Left lung (tissue), 10 donors: ENCODE measurements around the gene MUC15. TPM values are rescaled to one million over a fixed set of nuclear protein-coding genes. Genes with fewer than 3 reads are reported as not detected.

Experiments used
- ATAC-seq: fragments of 200-7000 bp; cut with Tn5 transposase; one replicate; pipeline ENCODE4 v1.9.1; 2020; ENCODE audit warnings: moderate library complexity
- DNase-seq, 4 donors: peaks; one replicate each; pipeline ENCODE4 v3.0.0-alpha.2; 2013 to 2020
- H3K27ac ChIP-seq, 2 donors: fragments of 200-600 bp; sonication (generic) in 1 of 2; one replicate each; pipeline versions ENCODE4 v1.5.0 to v1.8.0; 2020 to 2021
- H3K27me3 ChIP-seq, 2 donors: fragments of 200-600 bp; sonication (generic) in 1 of 2; one replicate each; pipeline versions ENCODE4 v1.5.0 to v1.8.0; 2020 to 2021
- H3K36me3 ChIP-seq, 2 donors: fragments of 200-600 bp; sonication (generic) in 1 of 2; one replicate each; pipeline versions ENCODE4 v1.5.0 to v1.8.0; 2020 to 2021
- H3K4me1 ChIP-seq, 2 donors: fragments of 200-600 bp; one replicate each; pipeline ENCODE4 v1.8.0; 2021
- H3K4me3 ChIP-seq, 2 donors: fragments of 200-600 bp; sonication (generic) in 1 of 2; one replicate each; pipeline versions ENCODE4 v1.5.0 to v1.8.0; 2020 to 2021; ENCODE audit warnings: mild to moderate bottlenecking in 1 of 2
- H3K9me3 ChIP-seq, 2 donors: fragments of 200-600 bp; sonication (generic) in 1 of 2; one replicate each; pipeline versions ENCODE4 v1.5.0 to v1.8.0; 2020 to 2021
- CTCF ChIP-seq, 2 donors: fragments of 200-600 bp; sonication (generic) in 1 of 2; IDR thresholded peaks; one replicate each; pipeline versions ENCODE4 v1.5.0 to v1.8.0; 2021; ENCODE audit warnings: antibody characterized with exemption in 2 of 2
- intact Hi-C, 2 donors: fragments of 100-400 bp; cut with DNase I; formaldehyde crosslinking; loops; one replicate each; pipeline versions ENCODE4 v1.11.2 to v1.14.2; 2022
- polyA plus RNA-seq, 6 donors: library from polyadenylated mRNA; unstranded; fragments of 120-200 nt; gene quantifications; one replicate each; pipeline ENCODE4 v1.2.1, GENCODE V29; 2013; ENCODE audit not compliant: insufficient read length in 6 of 6
- total RNA-seq, 2 donors: library from RNA; stranded (reverse); fragmentation: NEBNext Ultra II Directional; extraction: Animal tissue kit (Norgen Biotek cat#: 25700); gene quantifications; one replicate each; pipeline ENCODE4 v1.2.1, GENCODE V29; 2021
- donor health status: DM: no; HTN: yes; CAD: no.
- donor health status: DM: no; HTN: no; CAD: no.

The MUC15 gene
- total and polyA plus RNA-seq, 8 donors = 0.40 to 7.1 (median 1.3) TPM

GRCh38 chr11:26573896-26574295 is 1.8 kb upstream of the MUC15 start:
- Histone ChIP-seq H3K4me1 (no peaks in the 10 kb centered on the region), H3K36me3 (no peaks in the 10 kb centered on the region), H3K4me3 (no peak overlapping the region), H3K27me3 (no peaks in the 10 kb centered on the region), H3K9me3 (no peaks in the 10 kb centered on the region), H3K27ac (no peak overlapping the region)
- no peak for ATAC-seq
- TF ChIP-seq CTCF (IDR thresholded peaks at IDR 0.05) = no peak
- no peak for DNase-seq
- intact Hi-C loops = no loop called here

- H3K4me3 ChIP-seq = no peak overlapping the region
- H3K9me3 ChIP-seq = no peaks in the 10 kb centered on the region
- H3K27ac ChIP-seq = peak overlapping the region; percentile 18 to 68
- H3K27me3 ChIP-seq = no peaks in the 10 kb centered on the region
- no peaks in the 10 kb centered on the region for H3K4me1 ChIP-seq
- ATAC-seq (peak; percentile 90), DNase-seq (peak in 1 of 4 donors; percentile 54)
- no peaks in the 10 kb centered on the region for H3K36me3 ChIP-seq
- no peak for TF ChIP-seq CTCF (IDR thresholded peaks at IDR 0.05)
- intact Hi-C loops = no loop called here
These were observed 823 bp upstream of the MUC15 start for GRCh38 chr11:26572770-26573402.

GRCh38 chr11:26569646-26570045 is 2.4 kb downstream of the MUC15 start:
- DNase-seq (no peak), ATAC-seq (no peak)
- TF ChIP-seq CTCF (IDR thresholded peaks at IDR 0.05) = no peak
- H3K27me3 ChIP-seq = no peaks in the 10 kb centered on the region
- no peak overlapping the region for H3K27ac ChIP-seq
- H3K36me3 ChIP-seq = no peaks in the 10 kb centered on the region
- no peak overlapping the region for H3K4me3 ChIP-seq
- H3K4me1 ChIP-seq = no peaks in the 10 kb centered on the region
- no peaks in the 10 kb centered on the region for H3K9me3 ChIP-seq
- intact Hi-C loops = no loop called here

- H3K9me3 ChIP-seq = no peaks in the 10 kb centered on the region
- intact Hi-C loops = no loop called here
These were observed 13.9 kb downstream of the MUC15 start for GRCh38 chr11:26558190-26558589.

GRCh38 chr11:26557666-26558065 is 14.4 kb downstream of the MUC15 start:
- DNase-seq (no peak), ATAC-seq (no peak)
- no peak for TF ChIP-seq CTCF (IDR thresholded peaks at IDR 0.05)
- no peaks in the 10 kb centered on the region for H3K9me3 ChIP-seq
- no peaks in the 10 kb centered on the region for H3K36me3 ChIP-seq
- H3K27me3 ChIP-seq = no peaks in the 10 kb centered on the region
- intact Hi-C loops = no loop called here
- no peak overlapping the region for H3K27ac ChIP-seq
- H3K4me1 ChIP-seq = no peaks in the 10 kb centered on the region
- H3K4me3 ChIP-seq = no peak overlapping the region

More at GRCh38 chr11:26558190-26558589, 13.9 kb downstream of the MUC15 start:
- Histone ChIP-seq H3K4me1 (no peaks in the 10 kb centered on the region), H3K4me3 (no peak overlapping the region), H3K36me3 (no peaks in the 10 kb centered on the region), H3K27ac (no peak overlapping the region), H3K27me3 (no peaks in the 10 kb centered on the region)
- TF ChIP-seq CTCF (IDR thresholded peaks at IDR 0.05) = no peak
- DNase-seq (no peak), ATAC-seq (no peak)
